Uterus (tissue), 4 donors: ENCODE results near the gene ME3. TPM values are rescaled to one million over a fixed set of nuclear protein-coding genes. Genes with fewer than 3 reads are reported as not detected.

Experiments used
- DNase-seq, 2 donors: peaks; one replicate each; pipeline ENCODE4 v3.0.0-alpha.2; 2019 to 2020
- H3K27ac ChIP-seq, 2 donors: fragments of 200-600 bp; sonication (generic); 1 replicate in 1 of 2; 2 replicates in 1 of 2; pipeline ENCODE4 v1.5.1; 2016 to 2018
- H3K27me3 ChIP-seq, 2 donors: fragments of 200-600 bp; sonication (generic); one replicate each; pipeline ENCODE4 v1.5.1; 2018 to 2019; ENCODE audit warnings: control low read depth in 1 of 2
- H3K36me3 ChIP-seq, 2 donors: fragments of 200-600 bp; sonication (generic); one replicate each; pipeline ENCODE4 v1.5.1; 2019; ENCODE audit warnings: control low read depth in 1 of 2
- H3K4me1 ChIP-seq, 2 donors: fragments of 200-600 bp; sonication (generic); one replicate each; pipeline ENCODE4 v1.5.1; 2018 to 2019; ENCODE audit warnings: control low read depth in 1 of 2
- H3K4me3 ChIP-seq, 2 donors: fragments of 200-600 bp; sonication (generic); 1 replicate in 1 of 2; 2 replicates in 1 of 2; pipeline ENCODE4 v1.5.1; 2018 to 2019; ENCODE audit warnings: mild to moderate bottlenecking in 1 of 2
- H3K9me3 ChIP-seq, 2 donors: fragments of 200-600 bp; sonication (generic); one replicate each; pipeline ENCODE4 v1.5.1; 2019; ENCODE audit warnings: control low read depth in 1 of 2
- CTCF ChIP-seq, 4 experiments: fragments of 200-600 bp in 2 of 4; fragments of 450-650 bp in 2 of 4; sonication (generic) in 2 of 4; IDR thresholded peaks; one replicate each; pipeline ENCODE4 v1.5.1; 2016 to 2019; ENCODE audit warnings: antibody characterized with exemption in 4 of 4, mild to moderate bottlenecking in 2 of 4, moderate library complexity in 1 of 4
- POLR2A ChIP-seq, 2 donors: fragments of 450-650 bp; IDR thresholded peaks; one replicate each; pipeline ENCODE4 v1.6.1; 2016; ENCODE audit warnings: antibody characterized with exemption in 2 of 2, mild to moderate bottlenecking in 1 of 2, moderate library complexity in 1 of 2
- intact Hi-C: fragments of 100-400 bp; cut with DNase I; formaldehyde crosslinking; loops from one replicate; pipeline ENCODE4 v1.15.1; 2023; ENCODE audit warnings: low total_unique reads
- total RNA-seq, 4 donors: library from RNA; depleted of rRNA in 3 of 4; stranded (reverse); fragments of >200 nt in 3 of 4; gene quantifications; one replicate each; pipeline versions ENCODE4 v1.1.0 to v1.2.4, GENCODE V29; 2014 to 2023
- donor health status: DM: yes; HTN: yes; CAD: no.

Gene ME3
- total RNA-seq, 4 donors from 2014 or later = 44.3 to 169 (median 54.2) TPM

- no peaks in the 10 kb centered on the region for H3K9me3 ChIP-seq
- no peaks in the 10 kb centered on the region for H3K36me3 ChIP-seq
- H3K4me3 ChIP-seq = no peak overlapping the region
- TF ChIP-seq POLR2A (IDR thresholded peaks at IDR 0.05) (no peak), CTCF (IDR thresholded peaks at IDR 0.05) (no peak)
- no peaks in the 10 kb centered on the region for H3K27me3 ChIP-seq
- intact Hi-C loops = no loop called here
- H3K27ac ChIP-seq = no peak overlapping the region
- no peak for DNase-seq
- peaks cover 0 to 9% of the 10 kb centered on the region in 2 donors for H3K4me1 ChIP-seq
Observed at GRCh38 chr11:86513138-86513537, 159.3 kb downstream of the ME3 start.

GRCh38 chr11:86511086-86511551, 161.3 kb downstream of the ME3 start:
- no peak overlapping the region for H3K4me3 ChIP-seq
- H3K27me3 ChIP-seq = no peaks in the 10 kb centered on the region
- no peak for DNase-seq
- no peaks in the 10 kb centered on the region for H3K9me3 ChIP-seq
- intact Hi-C loops = no loop called here
- no peak for TF ChIP-seq CTCF (IDR thresholded peaks at IDR 0.05)
- no peak for TF ChIP-seq POLR2A (IDR thresholded peaks at IDR 0.05)
- H3K27ac ChIP-seq = peak overlapping the region in 1 of 2 donors; percentile 50
- H3K4me1 ChIP-seq = peaks cover 0 to 9% of the 10 kb centered on the region in 2 donors
- H3K36me3 ChIP-seq = no peaks in the 10 kb centered on the region

- no peaks in the 10 kb centered on the region for H3K36me3 ChIP-seq
- peaks cover 0 to 8% of the 10 kb centered on the region in 2 donors for H3K4me1 ChIP-seq
- no peaks in the 10 kb centered on the region for H3K9me3 ChIP-seq
- intact Hi-C loops = no loop called here
- DNase-seq = no peak
- H3K27me3 ChIP-seq = no peaks in the 10 kb centered on the region
- TF ChIP-seq CTCF (IDR thresholded peaks at IDR 0.05) = no peak
- no peak overlapping the region for H3K4me3 ChIP-seq
- peak overlapping the region in 1 of 2 donors; percentile 50 for H3K27ac ChIP-seq
Observed at GRCh38 chr11:86510674-86511073, 161.7 kb downstream of the ME3 start.

GRCh38 chr11:86510097-86510496, 162.3 kb downstream of the ME3 start:
- DNase-seq = no peak
- Histone ChIP-seq H3K4me1 (peaks cover 0 to 2% of the 10 kb centered on the region in 2 donors), H3K36me3 (no peaks in the 10 kb centered on the region), H3K27me3 (no peaks in the 10 kb centered on the region), H3K9me3 (no peaks in the 10 kb centered on the region), H3K27ac (peak overlapping the region in 1 of 2 donors; percentile 50), H3K4me3 (no peak overlapping the region)
- no peak for TF ChIP-seq CTCF (IDR thresholded peaks at IDR 0.05)
- no peak for TF ChIP-seq POLR2A (IDR thresholded peaks at IDR 0.05)
- intact Hi-C loops = no loop called here

GRCh38 chr11:86509588-86509974, 162.8 kb downstream of the ME3 start:
- peak overlapping the region in 1 of 2 donors; percentile 50 for H3K27ac ChIP-seq
- no peaks in the 10 kb centered on the region for H3K36me3 ChIP-seq
- H3K4me3 ChIP-seq = no peak overlapping the region
- intact Hi-C loops = no loop called here
- no peaks in the 10 kb centered on the region for H3K27me3 ChIP-seq
- H3K9me3 ChIP-seq = no peaks in the 10 kb centered on the region
- H3K4me1 ChIP-seq = no peaks in the 10 kb centered on the region
- no peak for DNase-seq
- TF ChIP-seq POLR2A (IDR thresholded peaks at IDR 0.05) = no peak
- no peak for TF ChIP-seq CTCF (IDR thresholded peaks at IDR 0.05)
